HG02981 (cell line): ENCODE data around the gene CNIH2.
"Not testable (repeated sequence)": the region's sequence is repeated elsewhere in the genome, so short reads cannot be mapped to it uniquely, and the experiment has no call there.

Experiments
- ATAC-seq: cut with Tn5 transposase; IDR thresholded peaks from one replicate; pipeline ENCODE4 v1.9.1; 2021; ENCODE audit warnings: mild to moderate bottlenecking, moderate library complexity; ENCODE audit not compliant: unreplicated experiment

The CNIH2 gene

DNA sequence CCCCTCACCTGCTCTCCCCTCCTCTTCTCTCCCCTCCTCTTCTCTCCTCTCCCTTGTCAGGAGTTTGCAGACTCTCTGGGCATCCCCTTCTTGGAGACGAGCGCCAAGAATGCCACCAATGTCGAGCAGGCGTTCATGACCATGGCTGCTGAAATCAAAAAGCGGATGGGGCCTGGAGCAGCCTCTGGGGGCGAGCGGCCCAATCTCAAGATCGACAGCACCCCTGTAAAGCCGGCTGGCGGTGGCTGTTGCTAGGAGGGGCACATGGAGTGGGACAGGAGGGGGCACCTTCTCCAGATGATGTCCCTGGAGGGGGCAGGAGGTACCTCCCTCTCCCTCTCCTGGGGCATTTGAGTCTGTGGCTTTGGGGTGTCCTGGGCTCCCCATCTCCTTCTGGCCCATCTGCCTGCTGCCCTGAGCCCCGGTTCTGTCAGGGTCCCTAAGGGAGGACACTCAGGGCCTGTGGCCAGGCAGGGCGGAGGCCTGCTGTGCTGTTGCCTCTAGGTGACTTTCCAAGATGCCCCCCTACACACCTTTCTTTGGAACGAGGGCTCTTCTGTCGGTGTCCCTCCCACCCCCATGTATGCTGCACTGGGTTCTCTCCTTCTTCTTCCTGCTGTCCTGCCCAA is 1.9 kb upstream of the CNIH2 start:
- ATAC-seq, result no peak

GRCh38 chr11:66276619-66277018 is 1.4 kb upstream of the CNIH2 start:
- not testable (repeated sequence) for ATAC-seq

- not testable (repeated sequence) for ATAC-seq
Measured at GRCh38 chr11:66277064-66277463, 911 bp upstream of the CNIH2 start.

DNA sequence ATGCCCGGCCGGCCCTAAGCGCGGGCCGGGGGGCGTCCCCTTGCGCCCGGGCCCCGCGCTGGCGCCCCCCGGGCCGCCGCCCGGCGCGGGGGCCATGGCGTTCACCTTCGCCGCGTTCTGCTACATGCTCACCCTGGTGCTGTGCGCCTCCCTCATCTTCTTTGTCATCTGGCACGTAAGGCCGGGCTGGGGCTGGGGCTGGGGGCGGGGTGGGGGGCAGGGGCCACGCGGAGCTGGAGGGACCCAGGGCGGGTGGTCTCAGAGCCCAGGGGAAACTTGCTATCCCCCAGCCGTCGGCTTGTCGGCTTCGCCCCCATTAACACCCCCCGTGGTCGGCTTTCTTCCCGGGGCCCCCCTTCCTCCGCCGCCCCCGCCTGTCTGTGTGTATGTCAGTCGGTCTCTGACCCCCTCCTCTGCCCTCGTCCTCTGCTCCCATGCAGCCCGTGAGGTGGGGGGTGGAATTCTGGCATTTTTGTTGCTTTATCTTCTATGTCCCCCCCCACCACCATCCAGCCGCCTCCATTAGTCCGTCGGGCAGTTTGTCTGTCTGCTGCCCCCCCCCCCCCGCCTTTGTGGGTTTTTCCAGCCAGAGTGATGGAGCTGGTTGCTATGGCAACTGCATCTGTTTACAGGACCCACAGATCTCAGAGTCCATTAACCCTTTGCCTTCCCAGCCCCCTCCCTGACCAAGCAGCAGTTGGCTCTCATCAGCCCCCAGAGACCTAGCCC is 552 bp downstream of the CNIH2 start:
- ATAC-seq, result no peak

DNA sequence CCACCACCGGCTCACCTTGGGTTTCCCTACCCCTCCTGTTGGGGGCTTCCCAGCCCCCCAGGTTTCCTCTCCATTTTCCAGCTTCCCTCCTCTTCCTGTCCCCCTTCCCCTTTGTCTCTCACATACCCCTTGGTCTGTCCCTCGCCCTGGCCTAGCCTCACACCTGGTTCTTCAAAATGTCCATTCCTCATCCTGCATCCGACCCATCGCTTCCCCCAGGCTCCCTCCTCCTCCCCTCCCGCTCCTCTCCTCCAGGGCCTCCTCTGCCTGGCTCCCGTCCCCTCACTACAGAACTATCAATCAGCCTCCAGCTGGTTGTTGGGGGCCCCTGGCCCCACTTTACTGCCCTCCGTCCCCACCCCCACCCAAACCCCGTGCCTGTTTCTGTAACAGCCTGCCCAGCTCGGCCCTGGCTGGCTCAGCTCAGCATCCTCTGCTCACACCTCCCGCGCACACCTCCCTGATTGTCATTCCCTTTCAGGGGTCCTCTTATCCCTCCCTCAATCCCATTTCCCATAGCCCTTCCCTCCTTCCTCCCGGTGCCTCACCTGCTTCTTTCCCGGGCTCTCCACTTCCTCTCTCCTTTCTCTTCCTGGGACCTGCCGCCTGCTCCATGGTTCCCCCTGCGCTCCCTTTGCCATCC is 1.2 kb downstream of the CNIH2 start:
- ATAC-seq, result no peak

GRCh38 chr11:66280428-66280827 is 2.5 kb downstream of the CNIH2 start:
- ATAC-seq, result no peak

GRCh38 chr11:66281001-66281400 is 3.0 kb downstream of the CNIH2 start:
- no peak for ATAC-seq

DNA sequence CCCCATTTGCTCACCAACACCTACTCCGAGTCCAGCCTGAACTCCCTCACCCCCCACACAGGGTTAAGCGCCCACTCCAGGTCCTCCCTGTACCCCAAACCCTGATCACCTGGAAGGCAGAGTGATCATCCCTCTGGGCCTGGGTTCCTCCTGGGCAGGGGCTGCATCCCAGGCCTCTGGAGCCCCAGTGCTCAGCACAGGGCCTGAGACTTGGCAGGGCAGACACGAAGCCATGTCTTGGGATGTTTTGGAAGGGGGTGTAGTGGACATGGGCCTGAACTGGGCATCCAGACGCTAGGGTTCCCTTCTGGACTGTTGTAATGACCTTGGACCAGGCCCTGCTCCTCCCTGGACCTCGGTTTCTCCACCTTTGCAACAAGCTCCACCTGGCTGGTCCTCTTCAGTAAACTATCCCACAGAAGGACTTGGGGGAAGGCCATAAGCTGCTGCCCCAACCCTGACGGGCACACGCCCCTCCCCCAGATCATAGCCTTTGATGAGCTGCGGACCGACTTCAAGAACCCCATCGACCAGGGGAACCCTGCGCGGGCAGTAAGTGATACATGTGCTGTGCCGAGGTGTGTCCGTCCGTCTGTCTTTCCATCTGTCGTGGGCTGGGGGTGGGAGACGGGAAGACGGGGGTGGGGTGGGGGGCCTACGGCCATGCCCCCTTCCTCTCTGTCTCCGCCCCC is 3.9 kb downstream of the CNIH2 start:
- ATAC-seq, result no peak

DNA sequence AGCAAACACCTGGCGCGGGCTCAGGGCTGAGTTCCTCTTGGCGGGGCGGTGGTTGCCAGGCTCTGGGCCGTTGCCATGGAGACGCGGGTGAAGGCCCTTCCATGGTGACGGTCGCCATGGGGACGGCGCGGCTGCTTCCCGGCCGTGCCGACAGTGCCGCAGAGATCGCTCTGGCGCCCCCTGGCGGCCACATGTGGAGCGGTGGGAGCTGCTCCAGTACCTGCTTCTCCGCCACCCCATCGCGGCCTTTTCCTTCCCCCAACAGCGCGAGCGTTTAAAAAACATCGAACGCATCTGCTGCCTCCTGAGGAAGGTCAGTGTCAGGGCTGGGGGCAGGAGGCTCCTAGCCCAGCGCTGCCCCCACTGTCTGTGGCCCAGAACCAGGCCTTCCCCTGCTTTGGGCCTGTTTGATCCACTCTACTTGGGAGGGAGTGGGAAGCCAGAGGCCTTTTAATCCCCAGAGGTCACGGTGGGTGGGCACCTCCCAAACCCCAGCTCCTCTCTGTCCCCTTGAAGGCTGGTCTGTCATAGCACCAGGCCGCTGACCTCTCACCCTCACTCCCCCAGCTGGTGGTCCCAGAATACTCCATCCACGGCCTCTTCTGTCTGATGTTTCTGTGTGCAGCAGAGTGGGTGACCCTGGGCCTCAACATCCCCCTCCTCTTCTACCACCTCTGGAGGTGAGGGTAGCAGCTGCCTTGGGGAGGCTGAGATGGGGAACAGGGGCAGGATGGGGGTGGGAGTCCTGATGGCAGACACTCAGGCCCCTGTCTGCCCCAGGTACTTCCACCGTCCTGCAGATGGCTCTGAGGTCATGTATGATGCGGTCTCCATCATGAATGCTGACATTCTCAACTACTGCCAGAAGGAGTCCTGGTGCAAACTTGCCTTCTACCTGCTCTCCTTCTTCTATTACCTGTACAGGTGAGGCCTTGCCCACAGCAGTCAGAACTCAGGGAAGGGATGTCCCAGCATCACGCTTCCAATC is 4.8 kb downstream of the CNIH2 start:
- ATAC-seq, result peak; percentile 73

GRCh38 chr11:66283461-66284105 is 5.6 kb downstream of the CNIH2 start:
- ATAC-seq, result no peak

- ATAC-seq, result no peak
Measured at GRCh38 chr11:66284526-66285078, 6.6 kb downstream of the CNIH2 start.

DNA sequence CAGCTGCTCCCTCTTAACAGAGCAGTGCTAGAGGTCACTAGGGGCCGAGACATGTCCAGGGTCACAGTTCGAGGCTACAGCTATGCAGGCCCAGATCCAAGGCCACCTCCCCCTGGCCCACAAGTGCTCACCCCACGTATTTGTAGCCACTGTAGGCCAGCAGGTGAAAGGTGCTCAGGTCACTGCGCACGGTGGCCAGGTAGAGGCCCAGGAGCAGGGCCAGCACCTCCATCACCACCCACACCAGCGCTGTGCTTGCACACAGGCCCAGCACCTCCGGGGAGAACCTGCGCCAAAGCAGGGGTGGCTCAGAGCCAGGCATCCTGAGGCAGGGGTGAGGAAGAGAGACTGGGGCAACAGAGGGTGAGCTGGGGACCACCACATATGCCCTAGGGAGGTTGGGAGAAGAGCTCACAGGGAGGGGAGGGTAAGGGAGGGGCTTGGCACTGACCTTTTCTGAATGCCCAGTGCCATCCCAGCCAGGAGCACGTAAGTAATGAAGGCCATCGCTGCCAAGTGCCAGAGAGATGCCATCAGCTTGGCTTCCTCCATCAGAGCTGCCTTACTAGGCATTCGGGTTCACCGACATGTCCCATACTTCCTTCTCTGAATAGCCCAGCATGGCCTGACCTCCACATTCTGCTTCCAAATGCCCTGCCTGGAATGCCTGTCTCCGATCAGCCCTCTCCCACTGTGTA is 7.4 kb downstream of the CNIH2 start:
- ATAC-seq, result no peak

DNA sequence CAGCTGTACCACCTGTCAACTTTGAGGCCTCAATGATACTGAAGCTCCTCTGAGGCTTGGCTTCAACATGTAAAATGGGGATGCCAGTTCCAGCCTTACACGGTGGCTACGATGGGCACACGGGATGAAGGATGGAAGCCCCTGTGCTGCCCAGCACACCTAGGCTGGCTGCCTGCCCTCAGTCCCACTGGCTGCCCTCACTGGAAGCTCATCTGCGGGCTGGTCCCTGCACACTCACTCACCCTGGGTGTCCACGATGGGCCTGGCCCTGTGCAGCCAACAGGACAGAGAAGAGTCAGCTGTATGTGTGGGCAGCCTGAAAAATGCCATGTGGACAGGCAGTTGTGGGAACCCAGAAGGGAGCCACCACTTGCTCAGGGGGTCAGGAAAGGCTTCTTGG is 8.7 kb downstream of the CNIH2 start:
- ATAC-seq, result no peak

DNA sequence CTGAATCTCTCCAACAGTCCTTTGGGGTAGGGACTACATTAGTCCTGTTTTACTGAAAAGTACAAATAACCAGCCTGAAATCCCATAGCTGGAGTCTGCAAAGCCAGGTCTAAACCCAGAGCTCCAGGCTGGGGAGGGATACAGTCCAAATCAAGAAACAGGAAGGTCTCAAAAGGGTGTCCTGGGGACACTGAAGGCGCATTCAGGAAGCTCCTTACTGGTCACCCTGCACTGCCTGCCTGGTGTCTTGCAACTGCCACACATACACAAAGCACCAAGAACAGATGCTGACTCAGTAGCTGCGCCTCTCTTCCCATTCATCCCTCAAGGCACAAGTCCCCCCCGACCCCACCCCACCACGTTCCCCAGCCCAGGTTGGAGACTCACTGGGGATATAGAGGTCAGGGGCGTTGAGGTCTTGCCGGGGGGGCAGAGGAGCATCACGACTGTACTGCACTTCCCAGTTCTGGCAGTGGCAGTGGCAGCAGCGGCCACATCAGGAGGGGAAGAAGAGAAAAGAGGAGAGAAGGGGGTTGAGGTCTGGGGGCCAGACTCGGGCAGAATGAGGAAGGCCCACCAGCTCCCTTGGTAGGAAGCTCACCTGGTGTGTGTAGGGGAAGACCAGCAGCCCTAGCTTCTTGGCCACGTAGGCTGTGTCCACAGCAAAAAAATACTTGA is 9.4 kb downstream of the CNIH2 start:
- no peak for ATAC-seq

DNA sequence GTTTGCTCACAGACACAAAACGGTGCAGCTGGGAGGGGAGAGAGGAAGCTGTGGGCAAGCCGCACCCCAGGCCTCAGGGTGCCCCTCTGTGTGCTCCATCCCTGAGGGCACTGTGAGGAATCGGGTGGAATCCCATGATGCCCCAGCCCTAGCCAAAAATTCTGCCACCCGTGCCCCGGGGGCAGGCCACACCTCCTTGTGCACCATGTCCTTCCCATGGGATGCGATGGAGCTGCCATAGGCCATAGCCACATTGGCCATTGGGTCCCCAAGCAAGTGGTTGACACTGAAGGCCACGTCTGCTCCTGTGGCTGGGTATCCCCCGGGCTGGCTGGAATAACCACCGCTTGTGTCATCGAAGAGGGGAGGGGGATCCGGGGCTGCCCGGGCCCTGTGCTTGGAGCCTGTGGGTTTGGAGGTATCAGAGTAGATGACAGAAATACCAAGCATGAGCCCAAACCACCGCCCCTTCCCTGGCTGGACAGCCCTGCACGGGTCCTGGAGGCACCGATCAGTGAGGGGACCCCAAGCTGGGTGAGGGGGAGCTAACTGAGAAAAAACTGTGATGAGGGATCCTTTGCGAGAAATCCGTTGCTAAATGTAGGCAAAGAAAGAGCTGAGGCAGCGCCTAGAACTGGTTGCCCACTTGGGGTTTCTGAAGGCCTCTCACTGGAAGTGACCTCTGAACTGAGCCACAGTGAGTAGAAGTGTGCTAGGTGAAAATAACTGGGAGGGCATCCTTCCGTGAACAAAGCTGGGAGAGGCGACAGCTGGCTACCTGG is 10.1 kb downstream of the CNIH2 start:
- ATAC-seq, result no peak

DNA sequence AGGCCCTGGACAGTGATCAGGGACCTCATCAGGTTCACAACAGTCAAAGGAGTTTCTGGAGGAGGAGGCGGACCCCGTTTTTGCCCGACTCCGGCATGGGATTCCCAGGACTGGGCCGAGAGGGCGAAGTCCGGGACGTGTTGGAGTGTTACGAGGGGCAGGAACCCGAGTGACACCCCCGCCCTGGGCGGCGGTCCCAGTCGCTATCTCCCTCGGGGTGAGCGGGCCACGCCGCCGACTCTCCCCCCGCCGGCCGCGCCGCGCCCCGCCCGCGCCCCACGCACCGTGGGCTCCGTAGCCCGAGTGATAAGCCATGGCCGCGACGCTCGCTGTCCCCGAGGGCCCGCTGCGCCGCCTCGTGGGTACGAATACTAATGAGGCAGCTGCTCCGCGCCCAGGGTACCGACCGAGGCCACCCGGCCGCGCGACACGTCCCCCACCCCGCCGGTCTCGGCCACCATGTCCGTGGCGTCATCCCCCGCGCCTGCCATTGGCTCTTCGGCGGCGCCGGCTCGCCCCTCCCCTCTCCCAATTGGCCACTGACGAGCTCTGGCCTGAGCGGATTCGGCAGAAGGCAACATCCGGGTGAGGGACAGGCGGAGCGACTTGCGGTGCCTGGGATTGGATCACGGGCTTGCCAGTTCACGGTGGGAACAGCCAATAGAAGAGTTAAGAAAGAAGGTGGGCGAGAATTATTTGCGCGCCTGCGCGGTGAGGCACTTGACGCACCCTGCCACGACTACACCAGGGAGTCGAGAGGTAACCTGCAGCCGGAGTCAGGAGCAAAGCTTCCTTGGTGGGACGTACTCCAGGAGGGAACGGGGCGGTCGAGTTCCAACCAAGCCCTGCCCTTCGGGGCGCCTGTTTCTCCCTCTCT is 10.9 kb downstream of the CNIH2 start, which contains the start of gene YIF1A:
YIF1A (minus strand) TSS at position 473 of the 877 bp plus-strand sequence; CDS start at position 315, 158 bp downstream.
- peak; percentile 88 for ATAC-seq
